SK-N-SH (cell line): ENCODE results near the gene MTHFD1L.
"Not testable (repeated sequence)": the region's sequence is repeated elsewhere in the genome, so short reads cannot be mapped to it uniquely, and the experiment has no call there.

Experiments
- TF ChIP-seq, protein P1 (sequence below): IDR thresholded peaks from 2 replicates; pipeline ENCODE4 v1.4.0; 2012; ENCODE audit warnings: low read depth
- TF ChIP-seq, protein P2 (sequence below): fragments of 200-600 bp; sonication (generic); IDR thresholded peaks from 2 replicates; pipeline ENCODE4 v1.6.1; 2017; ENCODE audit warnings: antibody characterized with exemption, mild to moderate bottlenecking, moderate library complexity

DNA sequence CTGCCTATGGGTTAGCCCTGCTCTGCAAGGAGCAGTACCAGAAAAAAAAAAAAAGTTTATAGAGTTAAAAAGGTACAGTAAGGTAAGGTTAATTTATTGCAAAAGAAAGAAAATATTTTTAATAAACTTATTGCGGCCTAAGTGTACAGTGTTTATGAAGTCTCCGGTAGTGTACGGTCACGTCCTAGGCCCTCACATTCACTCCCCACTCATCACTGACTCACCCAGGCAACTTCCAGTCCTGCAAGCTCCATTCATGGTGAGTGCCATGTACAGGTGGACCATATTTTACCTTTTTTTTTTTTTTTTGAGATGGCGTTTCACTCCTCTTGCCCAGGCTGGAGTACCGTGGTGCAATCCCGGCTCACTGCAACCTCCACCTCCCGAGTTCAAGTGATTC is 258.1 kb downstream of the MTHFD1L start:
- TF ChIP-seq, protein P1, sequence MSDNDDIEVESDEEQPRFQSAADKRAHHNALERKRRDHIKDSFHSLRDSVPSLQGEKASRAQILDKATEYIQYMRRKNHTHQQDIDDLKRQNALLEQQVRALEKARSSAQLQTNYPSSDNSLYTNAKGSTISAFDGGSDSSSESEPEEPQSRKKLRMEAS: not testable (repeated sequence)
- TF ChIP-seq, protein P2, sequence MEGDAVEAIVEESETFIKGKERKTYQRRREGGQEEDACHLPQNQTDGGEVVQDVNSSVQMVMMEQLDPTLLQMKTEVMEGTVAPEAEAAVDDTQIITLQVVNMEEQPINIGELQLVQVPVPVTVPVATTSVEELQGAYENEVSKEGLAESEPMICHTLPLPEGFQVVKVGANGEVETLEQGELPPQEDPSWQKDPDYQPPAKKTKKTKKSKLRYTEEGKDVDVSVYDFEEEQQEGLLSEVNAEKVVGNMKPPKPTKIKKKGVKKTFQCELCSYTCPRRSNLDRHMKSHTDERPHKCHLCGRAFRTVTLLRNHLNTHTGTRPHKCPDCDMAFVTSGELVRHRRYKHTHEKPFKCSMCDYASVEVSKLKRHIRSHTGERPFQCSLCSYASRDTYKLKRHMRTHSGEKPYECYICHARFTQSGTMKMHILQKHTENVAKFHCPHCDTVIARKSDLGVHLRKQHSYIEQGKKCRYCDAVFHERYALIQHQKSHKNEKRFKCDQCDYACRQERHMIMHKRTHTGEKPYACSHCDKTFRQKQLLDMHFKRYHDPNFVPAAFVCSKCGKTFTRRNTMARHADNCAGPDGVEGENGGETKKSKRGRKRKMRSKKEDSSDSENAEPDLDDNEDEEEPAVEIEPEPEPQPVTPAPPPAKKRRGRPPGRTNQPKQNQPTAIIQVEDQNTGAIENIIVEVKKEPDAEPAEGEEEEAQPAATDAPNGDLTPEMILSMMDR: not testable (repeated sequence)
